Upper lobe of left lung (tissue), 4 donors: ENCODE measurements around the gene BCKDHA.

Source experiments
- CTCF ChIP-seq, 6 experiments: fragments of 450-650 bp in 4 of 6; fragments of 200-600 bp in 2 of 6; sonication (generic) in 2 of 6; IDR thresholded peaks; one replicate each; pipeline ENCODE4 v1.5.1; 2016 to 2019; ENCODE audit warnings: antibody characterized with exemption in 6 of 6
- POLR2A ChIP-seq, 4 donors: fragments of 450-650 bp; IDR thresholded peaks; one replicate each; pipeline ENCODE4 v1.5.1; 2016 to 2017; ENCODE audit warnings: antibody characterized with exemption in 4 of 4, mild to moderate bottlenecking in 2 of 4

- no peak for TF ChIP-seq POLR2A (IDR thresholded peaks at IDR 0.05)
- TF ChIP-seq CTCF (IDR thresholded peaks at IDR 0.05) = no peak
Measured at GRCh38 chr19:41355802-41356201, 41.8 kb upstream of the BCKDHA start.
